ENCODE results near the gene RTTN.
"Not testable (repeated sequence)": the region's sequence is repeated elsewhere in the genome, so short reads cannot be mapped to it uniquely, and the experiment has no call there.

RTTN gene

GRCh38 chr18:70205421-70206397, at the start of gene RTTN:
RTTN (minus strand) TSS chr18:70205687; CDS start chr18:70205658, 29 bp downstream.
- peaks cover 7% of the 10 kb centered on the region for H3K4me1 ChIP-seq (ENCODE audit: control insufficient read depth, insufficient read depth, low read length)
- H3K36me3 ChIP-seq (ENCODE audit: control insufficient read depth, insufficient read depth, low read length, severe bottlenecking), result no peaks in the 10 kb centered on the region
- H3K27me3 ChIP-seq (replicated peaks; ENCODE audit: control insufficient read depth, insufficient read depth, low read length), result no peaks in the 10 kb centered on the region
- H3K9ac ChIP-seq (ENCODE audit: low read length), result peak within 1 kb of the TSS; percentile 93
- no peaks in the 10 kb centered on the region for H3K9me3 ChIP-seq (ENCODE audit: control insufficient read depth, low read length)
- peak within 1 kb of the TSS; percentile 87 for H3K4me3 ChIP-seq (ENCODE audit: low read length)
- peak; percentile 97 for DNase-seq (ENCODE audit: low read depth)

- Histone ChIP-seq H3K9ac (ENCODE audit: low read length) (no peak overlapping the region), H3K27me3 (replicated peaks; ENCODE audit: control insufficient read depth, insufficient read depth, low read length) (no peaks in the 10 kb centered on the region), H3K4me1 (ENCODE audit: control insufficient read depth, insufficient read depth, low read length) (no peaks in the 10 kb centered on the region), H3K4me3 (ENCODE audit: low read length) (no peak overlapping the region), H3K36me3 (ENCODE audit: control insufficient read depth, insufficient read depth, low read length, severe bottlenecking) (no peaks in the 10 kb centered on the region), H3K9me3 (ENCODE audit: control insufficient read depth, low read length) (no peaks in the 10 kb centered on the region)
- DNase-seq (ENCODE audit: low read depth), result no peak
Measured at GRCh38 chr18:70250781-70251180, 45.3 kb upstream of the RTTN start.

DNA sequence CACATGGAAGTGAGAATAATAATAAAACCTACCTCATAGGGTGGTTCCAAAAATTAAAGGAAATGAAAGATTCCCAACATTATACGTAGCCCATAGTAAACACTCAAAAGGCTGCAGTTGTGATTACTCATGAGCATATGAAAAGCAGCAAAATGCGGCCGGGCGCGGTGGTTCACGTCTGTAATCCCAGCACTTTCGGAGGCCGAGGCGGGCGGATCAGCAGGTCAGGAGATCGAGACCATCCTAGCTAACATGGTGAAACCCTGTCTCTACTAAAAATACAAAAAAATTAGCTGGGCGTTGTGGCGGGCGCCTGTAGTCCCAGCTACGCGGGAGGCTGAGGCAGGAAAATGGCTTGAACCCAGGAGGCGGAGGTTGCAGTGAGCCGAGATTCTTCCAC, 44.4 kb upstream of the RTTN start:
- DNase-seq (ENCODE audit: low read depth); H3K36me3 ChIP-seq (ENCODE audit: control insufficient read depth, insufficient read depth, low read length, severe bottlenecking); H3K4me3 ChIP-seq (ENCODE audit: low read length); H3K9me3 ChIP-seq (ENCODE audit: control insufficient read depth, low read length); H3K9ac ChIP-seq (ENCODE audit: low read length); H3K27me3 ChIP-seq (replicated peaks; ENCODE audit: control insufficient read depth, insufficient read depth, low read length); H3K4me1 ChIP-seq (ENCODE audit: control insufficient read depth, insufficient read depth, low read length): not testable (repeated sequence)

DNA sequence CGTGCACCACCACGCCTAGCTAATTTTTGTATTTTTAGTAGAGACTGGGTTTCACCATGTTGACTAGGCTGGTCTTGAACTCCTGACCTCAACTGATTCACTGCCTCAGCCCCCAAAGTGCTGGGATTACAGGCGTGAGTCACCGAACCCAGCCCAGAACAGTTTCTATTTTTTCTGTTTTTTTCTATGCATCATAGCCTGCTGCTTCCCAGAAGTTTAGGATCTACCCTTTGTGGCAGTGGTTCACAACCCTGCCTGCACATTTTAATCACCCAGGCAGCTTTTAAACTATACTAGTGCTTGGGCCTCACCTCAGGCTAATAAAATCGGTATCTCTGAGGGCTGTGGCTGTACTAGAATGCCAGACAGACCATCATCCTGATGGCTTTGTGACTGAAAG, 43.6 kb upstream of the RTTN start:
- H3K4me3 ChIP-seq (ENCODE audit: low read length), result no peak overlapping the region
- H3K9me3 ChIP-seq (ENCODE audit: control insufficient read depth, low read length), result no peaks in the 10 kb centered on the region
- H3K4me1 ChIP-seq (ENCODE audit: control insufficient read depth, insufficient read depth, low read length), result no peaks in the 10 kb centered on the region
- no peaks in the 10 kb centered on the region for H3K27me3 ChIP-seq (replicated peaks; ENCODE audit: control insufficient read depth, insufficient read depth, low read length)
- no peaks in the 10 kb centered on the region for H3K36me3 ChIP-seq (ENCODE audit: control insufficient read depth, insufficient read depth, low read length, severe bottlenecking)
- H3K9ac ChIP-seq (ENCODE audit: low read length), result no peak overlapping the region
- DNase-seq (ENCODE audit: low read depth), result peak; percentile 10

GRCh38 chr18:70246061-70246466, 40.6 kb upstream of the RTTN start:
- no peaks in the 10 kb centered on the region for H3K27me3 ChIP-seq (replicated peaks; ENCODE audit: control insufficient read depth, insufficient read depth, low read length)
- no peak for DNase-seq (ENCODE audit: low read depth)

DNA sequence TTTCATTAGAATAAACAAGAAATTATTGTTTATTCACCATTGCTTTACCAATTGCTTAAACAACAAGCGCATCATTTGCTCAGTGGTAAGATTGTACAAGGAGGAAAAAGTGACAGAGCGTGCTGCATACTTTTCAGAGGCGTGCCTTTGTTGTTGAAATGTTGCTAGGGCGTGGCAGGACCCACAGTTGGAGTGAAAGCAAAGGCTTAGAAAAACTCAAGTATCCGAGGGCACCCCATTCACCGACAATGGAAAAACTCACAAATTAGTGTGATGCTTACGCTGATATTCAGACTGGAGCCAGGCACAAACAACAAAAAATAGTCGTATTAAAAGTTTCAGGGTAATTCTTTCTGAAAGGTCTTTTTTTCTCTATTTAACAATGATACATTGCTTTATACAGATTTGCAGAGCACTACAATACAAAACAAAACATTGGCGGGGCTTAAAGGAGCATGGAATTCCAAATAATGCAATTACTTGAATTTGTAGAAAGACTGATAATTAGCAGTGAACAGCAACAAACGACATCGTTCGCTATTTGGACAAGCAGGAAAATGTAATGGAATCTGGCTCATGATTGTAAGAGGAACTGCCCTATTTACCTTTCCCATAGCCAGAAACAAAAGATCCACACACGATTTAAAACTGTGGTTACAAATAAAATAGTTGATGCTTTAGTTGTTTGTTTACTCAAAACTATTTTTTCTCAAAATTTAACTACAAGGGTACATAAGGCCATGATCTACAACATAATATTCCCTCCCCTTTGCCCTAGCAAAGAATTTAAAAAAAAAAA, 37.8 kb upstream of the RTTN start:
- H3K27me3 ChIP-seq (replicated peaks; ENCODE audit: control insufficient read depth, insufficient read depth, low read length), result no peaks in the 10 kb centered on the region
- no peak overlapping the region for H3K4me3 ChIP-seq (ENCODE audit: low read length)
- no peaks in the 10 kb centered on the region for H3K4me1 ChIP-seq (ENCODE audit: control insufficient read depth, insufficient read depth, low read length)
- H3K9me3 ChIP-seq (ENCODE audit: control insufficient read depth, low read length), result no peaks in the 10 kb centered on the region
- peak; percentile 5 for DNase-seq (ENCODE audit: low read depth)
- no peak overlapping the region for H3K9ac ChIP-seq (ENCODE audit: low read length)
- H3K36me3 ChIP-seq (ENCODE audit: control insufficient read depth, insufficient read depth, low read length, severe bottlenecking), result no peaks in the 10 kb centered on the region

More at GRCh38 chr18:70246061-70246466, 40.6 kb upstream of the RTTN start:
- Histone ChIP-seq H3K9ac (ENCODE audit: low read length) (no peak overlapping the region), H3K4me3 (ENCODE audit: low read length) (peak overlapping the region; percentile 52), H3K36me3 (ENCODE audit: control insufficient read depth, insufficient read depth, low read length, severe bottlenecking) (no peaks in the 10 kb centered on the region), H3K4me1 (ENCODE audit: control insufficient read depth, insufficient read depth, low read length) (no peaks in the 10 kb centered on the region), H3K9me3 (ENCODE audit: control insufficient read depth, low read length) (no peaks in the 10 kb centered on the region)

- not testable (repeated sequence) for H3K4me3 ChIP-seq (ENCODE audit: low read length); H3K9me3 ChIP-seq (ENCODE audit: control insufficient read depth, low read length); H3K27me3 ChIP-seq (replicated peaks; ENCODE audit: control insufficient read depth, insufficient read depth, low read length); H3K4me1 ChIP-seq (ENCODE audit: control insufficient read depth, insufficient read depth, low read length); H3K36me3 ChIP-seq (ENCODE audit: control insufficient read depth, insufficient read depth, low read length, severe bottlenecking); H3K9ac ChIP-seq (ENCODE audit: low read length); DNase-seq (ENCODE audit: low read depth)
Measured at GRCh38 chr18:70236921-70237320, 31.4 kb upstream of the RTTN start.

GRCh38 chr18:70235478-70235877, 30.0 kb upstream of the RTTN start:
- H3K36me3 ChIP-seq (ENCODE audit: control insufficient read depth, insufficient read depth, low read length, severe bottlenecking), result no peaks in the 10 kb centered on the region
- DNase-seq (ENCODE audit: low read depth), result no peak
- H3K9me3 ChIP-seq (ENCODE audit: control insufficient read depth, low read length), result no peaks in the 10 kb centered on the region
- H3K4me3 ChIP-seq (ENCODE audit: low read length), result no peak overlapping the region
- H3K27me3 ChIP-seq (replicated peaks; ENCODE audit: control insufficient read depth, insufficient read depth, low read length), result peaks cover 5% of the 10 kb centered on the region
- H3K9ac ChIP-seq (ENCODE audit: low read length), result no peak overlapping the region
- H3K4me1 ChIP-seq (ENCODE audit: control insufficient read depth, insufficient read depth, low read length), result no peaks in the 10 kb centered on the region

DNA sequence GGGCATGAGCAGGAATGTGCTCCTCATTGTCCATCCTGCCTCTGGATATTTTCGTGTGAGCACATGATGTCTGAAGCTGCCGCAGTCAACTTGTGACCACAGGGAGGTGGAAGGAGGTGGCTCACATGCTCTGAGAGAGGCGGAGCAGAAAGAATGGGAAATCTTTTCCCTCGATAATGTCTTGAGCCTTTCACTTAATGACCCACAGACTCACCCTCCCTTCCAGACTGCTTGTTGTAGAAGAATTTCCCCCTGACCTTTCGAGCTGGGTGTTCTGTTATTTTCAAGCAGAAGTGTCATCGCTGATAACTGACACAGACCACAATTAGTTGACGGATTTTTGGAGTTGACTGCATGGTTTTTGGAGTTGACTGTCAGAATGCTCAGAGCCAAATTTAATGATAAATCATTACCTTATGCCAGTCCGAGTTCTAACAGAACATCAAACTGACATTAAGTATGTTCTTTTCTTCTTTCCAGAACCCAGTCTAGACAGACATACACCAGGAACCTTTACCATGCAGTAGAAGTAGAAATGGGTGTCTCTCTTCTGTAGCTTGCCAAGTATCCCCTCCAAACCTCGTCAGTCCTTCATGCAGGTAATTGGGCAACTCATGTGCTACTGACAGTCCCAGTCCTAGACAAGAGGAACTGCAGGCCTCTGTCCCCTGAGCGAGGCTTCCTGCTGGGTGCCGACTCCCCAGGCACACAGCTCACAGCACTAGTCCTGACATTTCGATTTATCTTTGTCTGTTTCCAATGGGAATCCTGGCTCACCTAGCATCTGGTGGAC, 29.4 kb upstream of the RTTN start:
- H3K4me1 ChIP-seq (ENCODE audit: control insufficient read depth, insufficient read depth, low read length), result no peaks in the 10 kb centered on the region
- H3K4me3 ChIP-seq (ENCODE audit: low read length), result no peak overlapping the region
- no peak for DNase-seq (ENCODE audit: low read depth)
- no peaks in the 10 kb centered on the region for H3K9me3 ChIP-seq (ENCODE audit: control insufficient read depth, low read length)
- H3K9ac ChIP-seq (ENCODE audit: low read length), result no peak overlapping the region
- peaks cover 5% of the 10 kb centered on the region for H3K27me3 ChIP-seq (replicated peaks; ENCODE audit: control insufficient read depth, insufficient read depth, low read length)
- no peaks in the 10 kb centered on the region for H3K36me3 ChIP-seq (ENCODE audit: control insufficient read depth, insufficient read depth, low read length, severe bottlenecking)

GRCh38 chr18:70233974-70234373, 28.5 kb upstream of the RTTN start:
- Histone ChIP-seq H3K9me3 (ENCODE audit: control insufficient read depth, low read length) (no peaks in the 10 kb centered on the region), H3K4me3 (ENCODE audit: low read length) (no peak overlapping the region), H3K27me3 (replicated peaks; ENCODE audit: control insufficient read depth, insufficient read depth, low read length) (peaks cover 5% of the 10 kb centered on the region), H3K36me3 (ENCODE audit: control insufficient read depth, insufficient read depth, low read length, severe bottlenecking) (no peaks in the 10 kb centered on the region), H3K4me1 (ENCODE audit: control insufficient read depth, insufficient read depth, low read length) (no peaks in the 10 kb centered on the region), H3K9ac (ENCODE audit: low read length) (no peak overlapping the region)
- DNase-seq (ENCODE audit: low read depth), result no peak

GRCh38 chr18:70232261-70232660, 26.8 kb upstream of the RTTN start:
- no peak overlapping the region for H3K4me3 ChIP-seq (ENCODE audit: low read length)
- peaks cover 13% of the 10 kb centered on the region for H3K9me3 ChIP-seq (ENCODE audit: control insufficient read depth, low read length)
- no peak for DNase-seq (ENCODE audit: low read depth)
- peaks cover 5% of the 10 kb centered on the region for H3K27me3 ChIP-seq (replicated peaks; ENCODE audit: control insufficient read depth, insufficient read depth, low read length)
- H3K4me1 ChIP-seq (ENCODE audit: control insufficient read depth, insufficient read depth, low read length), result no peaks in the 10 kb centered on the region
- H3K36me3 ChIP-seq (ENCODE audit: control insufficient read depth, insufficient read depth, low read length, severe bottlenecking), result no peaks in the 10 kb centered on the region
- no peak overlapping the region for H3K9ac ChIP-seq (ENCODE audit: low read length)
